ENCODE data around the gene CXXC5.
"Not testable (repeated sequence)": the region's sequence is repeated elsewhere in the genome, so short reads cannot be mapped to it uniquely, and the experiment has no call there.

The CXXC5 gene

DNA sequence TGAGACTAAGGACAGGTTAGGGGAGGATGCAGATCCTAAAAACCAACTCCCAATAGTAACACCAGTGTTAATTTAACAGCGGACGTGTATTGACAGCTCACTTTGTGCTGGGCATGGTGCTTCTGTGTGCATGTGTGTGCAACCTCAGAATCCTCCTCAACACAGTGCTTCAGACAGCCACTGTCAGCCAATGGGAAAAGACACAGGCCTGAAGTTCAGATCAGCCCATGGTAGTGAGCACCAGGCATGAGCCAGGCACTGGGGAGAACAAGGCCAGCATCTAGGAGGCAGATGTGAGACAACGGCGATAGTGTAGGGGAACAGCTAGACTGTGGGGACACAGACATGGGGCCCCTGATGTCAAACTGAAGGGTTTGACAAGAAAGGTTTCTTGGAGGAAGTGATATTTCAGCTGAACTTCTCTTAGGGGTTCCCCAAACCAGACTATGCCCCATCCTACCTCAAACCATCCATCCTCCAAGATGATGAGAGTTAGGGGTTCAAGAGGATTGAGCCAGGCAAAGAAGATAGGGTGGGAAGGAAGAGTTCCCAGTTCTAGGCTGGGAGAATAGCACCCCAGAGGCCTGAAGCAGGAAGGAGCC is 75.9 kb downstream of the CXXC5 start:
- no peak for TF ChIP-seq JUND (IDR thresholded peaks at IDR 0.05; ENCODE audit: low read depth)
- in situ Hi-C loops (cut with HindIII; ENCODE audit: low pct_unique_long_range_greater_than_20kb, low sequenced_read_pairs) = no loop called here
- no peak for DNase-seq (ENCODE audit: low read depth in 1 of 2, low spot score in 1 of 2)

DNA sequence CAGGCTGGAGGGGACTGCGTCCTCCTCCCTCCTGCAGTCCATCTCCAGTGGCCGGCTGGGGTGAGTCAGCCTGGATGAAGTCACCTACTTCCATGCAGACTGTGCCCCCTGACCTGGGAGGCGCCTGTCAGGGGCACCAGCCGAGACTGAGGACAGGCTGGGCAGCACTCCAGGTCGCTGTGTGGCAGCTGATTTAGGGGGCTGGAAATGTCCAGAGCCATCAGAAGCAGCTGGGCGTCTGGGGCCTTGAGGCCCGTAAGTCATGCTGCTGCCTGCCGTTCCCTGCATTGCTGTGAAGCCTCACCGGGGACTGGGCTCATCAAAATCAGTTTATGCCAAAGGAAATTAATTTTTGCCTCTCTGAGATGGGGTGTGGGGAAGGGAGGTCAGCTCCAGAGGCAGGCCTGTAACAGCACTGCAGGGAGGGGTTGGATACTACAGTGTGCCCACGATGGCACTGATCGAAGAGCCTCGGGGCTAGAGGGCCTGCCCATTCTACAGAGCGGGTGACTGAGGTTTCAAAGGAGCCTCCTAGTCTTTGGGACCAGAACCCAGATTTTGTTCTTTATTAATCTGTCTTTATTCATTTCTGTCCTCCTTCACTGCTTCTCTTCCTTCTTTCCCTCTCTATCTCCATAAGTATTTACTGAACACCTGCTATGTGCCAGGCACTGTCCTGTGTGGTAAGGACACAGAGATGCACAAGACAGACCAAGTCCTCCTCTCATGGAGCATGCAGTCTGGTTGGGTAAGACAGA is 77.1 kb downstream of the CXXC5 start:
- TF ChIP-seq JUND (IDR thresholded peaks at IDR 0.05; ENCODE audit: low read depth) = no peak
- DNase-seq (ENCODE audit: low read depth in 1 of 2, low spot score in 1 of 2) = no peak
- in situ Hi-C loops (cut with HindIII; ENCODE audit: low pct_unique_long_range_greater_than_20kb, low sequenced_read_pairs) = no loop called here

DNA sequence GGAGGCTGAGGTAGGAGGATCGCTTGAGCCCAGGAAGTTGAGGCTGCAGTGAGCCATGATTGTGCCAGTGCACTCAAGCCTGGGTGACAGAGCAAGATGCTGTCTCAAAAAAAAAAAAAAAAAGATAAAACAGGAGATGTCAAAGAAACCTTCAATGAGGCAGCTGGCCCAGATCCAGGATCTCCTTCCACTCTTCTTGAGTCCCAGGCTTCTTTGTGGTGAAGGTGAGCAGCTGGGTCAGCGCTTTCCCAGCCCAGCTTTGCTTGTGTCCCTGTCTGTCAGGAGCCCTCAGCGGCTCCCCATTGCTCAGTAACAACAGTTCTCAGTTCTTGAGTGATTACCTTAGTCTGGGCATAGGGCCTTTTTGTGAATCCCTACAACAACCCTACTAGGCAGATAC is 78.1 kb downstream of the CXXC5 start:
- DNase-seq (ENCODE audit: low read depth in 1 of 2, low spot score in 1 of 2) = no peak
- in situ Hi-C loops (cut with HindIII; ENCODE audit: low pct_unique_long_range_greater_than_20kb, low sequenced_read_pairs) = no loop called here
- no peak for TF ChIP-seq JUND (IDR thresholded peaks at IDR 0.05; ENCODE audit: low read depth)

DNA sequence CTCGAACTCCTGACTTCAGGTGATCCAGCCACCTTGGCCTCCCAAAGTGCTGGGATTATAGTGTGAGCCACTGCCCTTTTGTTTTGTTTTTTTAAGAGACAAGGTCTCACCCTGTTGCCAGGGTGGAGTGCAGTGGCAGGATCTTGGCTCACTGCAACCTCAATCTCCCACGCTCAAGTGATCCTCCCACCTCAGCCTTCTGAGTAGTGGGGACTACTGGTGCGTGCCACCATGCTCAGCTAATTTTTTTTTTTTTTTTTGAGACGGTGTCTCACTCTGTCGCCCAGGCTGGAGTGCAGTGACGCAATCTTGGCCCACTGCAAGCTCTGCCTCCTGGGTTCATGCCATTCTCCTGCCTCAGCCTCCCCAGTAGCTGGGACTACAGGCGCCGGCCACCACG is 79.5 kb downstream of the CXXC5 start:
- DNase-seq (ENCODE audit: low read depth in 1 of 2, low spot score in 1 of 2); in situ Hi-C loops (cut with HindIII; ENCODE audit: low pct_unique_long_range_greater_than_20kb, low sequenced_read_pairs): not testable (repeated sequence)

DNA sequence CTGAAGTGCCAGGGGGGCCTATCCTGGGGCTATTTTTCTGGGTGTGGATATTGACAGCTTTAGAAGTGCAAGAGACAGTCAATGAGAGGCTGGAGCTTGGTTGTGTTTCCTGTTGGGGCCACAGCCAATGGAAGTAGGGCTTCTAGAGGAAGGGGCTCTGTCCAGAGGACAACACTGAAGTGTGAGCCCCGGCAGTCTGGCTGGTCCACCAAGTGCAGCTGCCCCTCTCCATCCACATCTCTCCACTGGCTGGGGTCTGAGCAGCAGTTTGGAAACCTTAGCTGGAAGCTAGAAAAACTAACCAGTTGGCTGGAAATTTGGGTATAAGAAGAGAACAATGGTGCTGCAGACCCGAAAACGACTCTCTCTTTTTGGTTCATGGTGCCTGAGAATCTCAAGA is 83.1 kb downstream of the CXXC5 start:
- no peak for DNase-seq (ENCODE audit: low read depth in 1 of 2, low spot score in 1 of 2)
- TF ChIP-seq JUND (IDR thresholded peaks at IDR 0.05; ENCODE audit: low read depth) = no peak
- in situ Hi-C loops (cut with HindIII; ENCODE audit: low pct_unique_long_range_greater_than_20kb, low sequenced_read_pairs) = no loop called here

DNA sequence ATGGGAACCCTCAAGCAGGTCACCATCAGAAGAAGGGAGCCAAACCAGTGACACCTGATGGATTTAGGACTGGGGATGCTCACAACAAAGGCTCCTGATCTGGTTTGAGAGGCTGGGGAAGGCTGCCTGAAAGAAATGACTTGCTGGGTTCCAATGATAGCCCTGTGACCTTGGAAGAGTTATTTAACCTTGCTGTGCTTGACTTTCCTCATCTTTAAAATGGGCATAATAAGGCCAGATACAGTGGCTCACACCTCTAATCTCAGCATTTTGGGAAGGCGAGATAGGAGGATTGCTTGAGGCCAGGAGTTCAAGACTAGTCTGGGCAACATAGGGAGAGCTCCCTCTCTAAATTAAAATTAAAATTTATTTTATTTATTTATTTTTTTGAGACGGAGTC is 83.9 kb downstream of the CXXC5 start:
- no peak for TF ChIP-seq JUND (IDR thresholded peaks at IDR 0.05; ENCODE audit: low read depth)
- in situ Hi-C loops (cut with HindIII; ENCODE audit: low pct_unique_long_range_greater_than_20kb, low sequenced_read_pairs) = no loop called here

DNA sequence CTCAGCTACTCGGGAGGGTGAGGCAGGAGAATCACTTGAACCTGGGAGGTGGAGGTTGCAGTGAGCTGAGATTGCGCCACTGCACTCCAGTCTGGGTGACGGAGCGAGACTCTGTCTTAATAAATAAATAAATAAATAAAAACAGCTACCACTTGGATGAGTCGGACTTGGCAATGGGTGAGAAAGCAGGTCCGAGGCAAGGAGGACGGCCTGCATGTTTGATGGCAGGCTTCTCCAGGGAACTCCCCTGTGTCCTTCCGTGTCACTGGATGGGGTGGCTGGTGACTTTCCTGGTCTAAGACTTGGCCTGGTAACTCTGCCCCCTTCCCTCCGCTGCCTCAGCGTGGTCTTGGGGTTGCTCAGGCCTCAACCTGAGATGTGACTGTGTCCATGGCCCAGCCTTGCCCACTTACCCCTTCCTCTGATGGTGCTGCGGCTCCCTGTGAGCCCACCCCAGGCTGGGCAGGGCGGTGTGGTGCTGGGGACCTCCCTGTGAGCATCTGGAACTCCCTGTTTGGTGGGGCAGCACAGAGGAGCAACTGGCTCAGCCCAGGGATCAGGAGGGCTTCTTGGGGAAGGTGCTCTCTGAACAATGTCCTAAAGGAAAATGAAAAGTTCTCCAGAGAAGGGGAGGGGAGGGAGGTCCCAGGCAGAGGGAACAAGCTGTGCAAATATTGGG is 85.0 kb downstream of the CXXC5 start:
- no peak for TF ChIP-seq JUND (IDR thresholded peaks at IDR 0.05; ENCODE audit: low read depth)
- in situ Hi-C loops (cut with HindIII; ENCODE audit: low pct_unique_long_range_greater_than_20kb, low sequenced_read_pairs) = no loop called here
- no peak for DNase-seq (ENCODE audit: low read depth in 1 of 2, low spot score in 1 of 2)

More for the DNA sequence above, 83.9 kb downstream of the CXXC5 start:
- no peak for DNase-seq (ENCODE audit: low read depth in 1 of 2, low spot score in 1 of 2)

Measured in T47D (cell line).